ENCODE measurements around the gene RAE1. TPM values are rescaled to one million over a fixed set of nuclear protein-coding genes. Genes with fewer than 3 reads are reported as not detected.

Gene RAE1
- total RNA-seq, 1 experiment from 2014 or later, result 31.3 TPM

DNA sequence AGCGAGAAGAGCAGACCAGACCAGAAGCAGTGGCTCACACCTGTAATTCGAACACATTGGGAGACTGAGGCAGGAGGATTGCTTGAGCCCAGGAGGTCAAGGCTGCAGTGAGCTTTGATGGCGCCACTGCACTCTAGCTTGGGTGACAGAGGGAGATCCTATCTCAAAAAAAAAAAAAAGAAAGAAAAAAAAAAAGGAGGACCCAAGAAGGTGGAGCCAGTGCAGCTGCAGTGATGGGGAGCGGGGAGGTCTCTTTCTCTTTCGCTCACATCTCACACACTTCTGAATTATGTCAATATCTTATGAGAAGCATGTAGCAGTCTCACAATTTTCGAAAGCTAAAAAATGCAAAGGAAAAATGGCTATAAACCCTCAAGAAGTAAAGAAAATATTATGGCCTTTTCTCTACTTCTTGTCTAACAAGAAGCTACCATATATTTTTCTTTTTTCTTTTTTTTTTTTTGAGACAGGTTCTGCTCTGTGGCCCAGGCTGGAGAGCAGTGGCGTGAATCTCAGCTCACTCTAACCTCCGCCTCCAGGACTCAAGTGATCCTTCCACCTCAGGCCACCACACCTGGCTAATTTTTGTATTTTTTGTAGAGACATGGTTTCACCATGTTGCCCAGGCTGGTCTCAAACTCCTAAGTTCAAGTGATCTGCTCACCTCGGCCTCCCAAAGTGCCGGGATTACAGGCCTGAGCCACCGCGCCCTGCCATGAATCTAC lies 25.3 kb upstream of the RAE1 start (continued):
- no peak for TF ChIP-seq ATF3 (CRISPR knock-in tag; conservative IDR thresholded peaks at IDR 0.05)
- TF ChIP-seq, protein P1, sequence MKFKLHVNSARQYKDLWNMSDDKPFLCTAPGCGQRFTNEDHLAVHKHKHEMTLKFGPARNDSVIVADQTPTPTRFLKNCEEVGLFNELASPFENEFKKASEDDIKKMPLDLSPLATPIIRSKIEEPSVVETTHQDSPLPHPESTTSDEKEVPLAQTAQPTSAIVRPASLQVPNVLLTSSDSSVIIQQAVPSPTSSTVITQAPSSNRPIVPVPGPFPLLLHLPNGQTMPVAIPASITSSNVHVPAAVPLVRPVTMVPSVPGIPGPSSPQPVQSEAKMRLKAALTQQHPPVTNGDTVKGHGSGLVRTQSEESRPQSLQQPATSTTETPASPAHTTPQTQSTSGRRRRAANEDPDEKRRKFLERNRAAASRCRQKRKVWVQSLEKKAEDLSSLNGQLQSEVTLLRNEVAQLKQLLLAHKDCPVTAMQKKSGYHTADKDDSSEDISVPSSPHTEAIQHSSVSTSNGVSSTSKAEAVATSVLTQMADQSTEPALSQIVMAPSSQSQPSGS (CRISPR knock-in tag; IDR thresholded peaks at IDR 0.05; ENCODE audit: borderline replicate concordance, low read depth), result no peak
- TF ChIP-seq RORB (CRISPR knock-in tag; IDR thresholded peaks at IDR 0.05), result no peak
- TF ChIP-seq ARID4B (CRISPR knock-in tag; IDR thresholded peaks at IDR 0.05; ENCODE audit: borderline replicate concordance), result no peak
- TF ChIP-seq SMAD4 (CRISPR knock-in tag; IDR thresholded peaks at IDR 0.05), result no peak

DNA sequence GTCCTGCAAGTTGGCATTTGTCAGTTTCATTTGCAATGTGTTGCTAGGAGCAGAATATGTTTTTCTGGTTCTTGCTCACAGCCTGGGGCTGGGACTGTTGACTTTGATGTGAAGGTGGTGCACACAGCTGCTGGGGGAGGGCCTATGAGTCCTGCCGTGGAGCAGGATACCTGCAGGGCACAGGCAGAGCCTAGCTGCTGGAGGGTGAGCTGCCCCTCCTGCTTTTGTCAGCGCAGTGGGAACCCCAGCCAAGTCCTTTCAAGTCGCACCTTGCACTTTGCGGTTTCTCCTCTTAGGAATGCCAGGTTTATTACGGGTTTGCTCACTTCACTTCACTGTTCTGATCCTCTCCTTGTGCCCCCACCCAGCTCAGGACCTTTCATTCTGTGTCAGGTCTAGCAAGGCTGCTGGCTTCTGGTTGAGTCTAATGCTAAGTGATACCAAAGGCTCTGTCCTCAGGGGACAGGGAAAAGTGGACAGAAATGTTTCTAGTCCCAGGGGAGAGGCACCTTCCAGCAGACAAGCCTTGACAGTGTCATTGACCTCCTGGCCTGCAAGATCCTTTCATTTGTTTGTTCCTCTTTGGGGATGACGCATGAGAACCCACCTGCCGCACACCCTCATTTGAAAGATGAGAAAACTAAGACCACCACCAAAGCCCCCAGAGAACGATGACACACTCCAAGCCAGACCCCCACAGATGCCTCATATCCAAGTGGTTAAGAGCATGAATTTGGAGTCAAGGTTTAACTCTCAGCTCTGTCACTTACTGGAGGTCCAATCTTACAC lies 24.2 kb upstream of the RAE1 start:
- POLR2A ChIA-PET, result no interaction called here
- H3K36me3 Mint-ChIP-seq, result no peaks in the 10 kb centered on the region
- H3K4me1 Mint-ChIP-seq, result peaks cover 22% of the 10 kb centered on the region
- H3K27ac Mint-ChIP-seq, result no peak overlapping the region
- H3K4me3 Mint-ChIP-seq, result no peak overlapping the region
- no peaks in the 10 kb centered on the region for H3K9me3 Mint-ChIP-seq
- no peaks in the 10 kb centered on the region; the same call in 1 of the 2 replicates for H3K27me3 Mint-ChIP-seq (ENCODE audit: low read depth)
- ATAC-seq (peak; percentile 36), DNase-seq (ENCODE audit: low spot score) (peak; percentile 30)
- TF ChIP-seq HMGA2 (CRISPR knock-in tag; IDR thresholded peaks at IDR 0.05) (no peak), TEAD1 (CRISPR knock-in tag; IDR thresholded peaks at IDR 0.05) (no peak), ZNF423 (CRISPR knock-in tag; IDR thresholded peaks at IDR 0.05) (0 out of 2 replicates have a peak, but pooled peaks have one; percentile 32), AR (CRISPR knock-in tag; IDR thresholded peaks at IDR 0.05) (no peak)
- CTCF ChIA-PET, result interaction anchor here (0.6 to 10.6 kb wide), 6 partner anchors 10 to 572 kb away, joined by 3 to 239 read pairs (median 3); no protein-coding TSS in a partner anchor

GRCh38 chr20:57327820-57328219 lies 23.2 kb upstream of the RAE1 start:
- H3K4me3 Mint-ChIP-seq, result no peak overlapping the region
- TF ChIP-seq, protein P2, sequence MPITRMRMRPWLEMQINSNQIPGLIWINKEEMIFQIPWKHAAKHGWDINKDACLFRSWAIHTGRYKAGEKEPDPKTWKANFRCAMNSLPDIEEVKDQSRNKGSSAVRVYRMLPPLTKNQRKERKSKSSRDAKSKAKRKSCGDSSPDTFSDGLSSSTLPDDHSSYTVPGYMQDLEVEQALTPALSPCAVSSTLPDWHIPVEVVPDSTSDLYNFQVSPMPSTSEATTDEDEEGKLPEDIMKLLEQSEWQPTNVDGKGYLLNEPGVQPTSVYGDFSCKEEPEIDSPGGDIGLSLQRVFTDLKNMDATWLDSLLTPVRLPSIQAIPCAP (CRISPR knock-in tag; IDR thresholded peaks at IDR 0.05), result no peak
- TF ChIP-seq FOXJ3 (CRISPR knock-in tag; IDR thresholded peaks at IDR 0.05; ENCODE audit: borderline replicate concordance) (no peak), PRRX2 (CRISPR knock-in tag; IDR thresholded peaks at IDR 0.05) (no peak)
- TF ChIP-seq, protein P3, sequence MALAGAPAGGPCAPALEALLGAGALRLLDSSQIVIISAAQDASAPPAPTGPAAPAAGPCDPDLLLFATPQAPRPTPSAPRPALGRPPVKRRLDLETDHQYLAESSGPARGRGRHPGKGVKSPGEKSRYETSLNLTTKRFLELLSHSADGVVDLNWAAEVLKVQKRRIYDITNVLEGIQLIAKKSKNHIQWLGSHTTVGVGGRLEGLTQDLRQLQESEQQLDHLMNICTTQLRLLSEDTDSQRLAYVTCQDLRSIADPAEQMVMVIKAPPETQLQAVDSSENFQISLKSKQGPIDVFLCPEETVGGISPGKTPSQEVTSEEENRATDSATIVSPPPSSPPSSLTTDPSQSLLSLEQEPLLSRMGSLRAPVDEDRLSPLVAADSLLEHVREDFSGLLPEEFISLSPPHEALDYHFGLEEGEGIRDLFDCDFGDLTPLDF (CRISPR knock-in tag; IDR thresholded peaks at IDR 0.05), result no peak
- peaks cover 18% of the 10 kb centered on the region for H3K4me1 Mint-ChIP-seq
- H3K36me3 Mint-ChIP-seq, result no peaks in the 10 kb centered on the region
- H3K9me3 Mint-ChIP-seq, result no peaks in the 10 kb centered on the region
- no peaks in the 10 kb centered on the region for H3K27me3 Mint-ChIP-seq (ENCODE audit: low read depth)
- CTCF ChIA-PET, result interaction anchor here (0.6 to 10.6 kb wide), 4 partner anchors 104 to 573 kb away, joined by 3 to 239 read pairs (median 14); no protein-coding TSS in a partner anchor
- ATAC-seq (no peak), DNase-seq (ENCODE audit: low spot score) (no peak)
- H3K27ac Mint-ChIP-seq, result no peak overlapping the region
- POLR2A ChIA-PET, result no interaction called here

Data from WTC11 (cell line).